ENCODE data around the gene AQP1.

- no peak for TF ChIP-seq CTCF (IDR thresholded peaks at IDR 0.05 in 4 of 5, conservative IDR thresholded peaks at IDR 0.05 in 1 of 5)
- no peak for TF ChIP-seq POLR2A (IDR thresholded peaks at IDR 0.05)
Observed at GRCh38 chr7:30933124-30933974, 21.7 kb downstream of the AQP1 start.

All from gastrocnemius medialis (tissue), 4 donors.